AG04449 (cell line): Measurements from ENCODE around the gene REST.
A peak's percentile ranks its signal among the peaks of the same experiment; 100 is the strongest.

Source experiments
- CTCF ChIA-PET: fragments of 350-600 bp; formaldehyde crosslinking; extraction: SDS; loops from one replicate; lab custom pipeline; 2021; ENCODE audit warnings: antibody characterized with exemption; lab: Yijun Ruan, JAX
- POLR2A ChIA-PET: fragments of 400-600, 350-600 bp; formaldehyde crosslinking; extraction: SDS; loops from one replicate; lab custom pipeline; 2020; ENCODE audit warnings: antibody characterized with exemption, inconsistent platforms; lab: Yijun Ruan, JAX
- DNase-seq: peaks from one replicate; pipeline ENCODE4 v3.0.0-alpha.2; 2010; ENCODE audit warnings: low read depth, low spot score
- H3K4me3 ChIP-seq: 2 replicates; pipeline ENCODE4 v1.5.1; 2011; ENCODE audit warnings: low read depth, mild to moderate bottlenecking, control low read depth, low read length
- TF ChIP-seq, protein P1 (sequence below): IDR thresholded peaks from one replicate; pipeline ENCODE4 v1.5.1; 2011; ENCODE audit warnings: mild to moderate bottlenecking, moderate library complexity, low read length, control low read depth, inconsistent platforms; ENCODE audit not compliant: insufficient read depth; ENCODE audit errors: missing control alignments

Gene REST

DNA sequence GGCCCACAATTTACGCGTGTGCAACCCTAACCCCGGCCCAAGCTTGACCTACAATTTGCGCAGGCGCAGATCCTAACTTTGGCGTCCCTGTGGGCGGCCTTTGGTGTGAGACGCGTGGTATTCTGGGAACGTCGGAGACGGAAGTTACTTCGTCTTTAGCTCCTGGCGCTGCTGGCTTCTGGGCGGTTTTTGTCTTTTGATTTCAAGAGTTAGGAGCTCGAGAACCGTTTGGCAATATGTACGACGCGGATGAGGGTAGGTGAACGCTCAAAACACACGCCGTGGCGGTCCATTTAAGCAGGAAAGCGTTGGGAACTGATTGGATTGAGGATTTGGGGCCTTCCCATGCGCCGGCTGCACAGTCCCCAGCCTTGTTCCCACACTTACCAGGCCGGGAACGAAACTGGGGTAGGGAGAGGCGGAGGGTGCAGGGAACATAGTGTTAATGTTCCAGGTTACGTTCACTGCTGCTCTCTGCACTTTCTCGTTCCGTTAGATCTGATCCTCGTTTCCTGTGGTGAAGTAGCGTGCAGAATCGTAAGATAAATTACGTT lies 71.1 kb downstream of the REST start, which contains the start of gene POLR2B:
Gene POLR2B (plus strand): TSS at position 147 of the 554 bp plus-strand sequence. CDS start 90 bp downstream, at position 237.
- POLR2A ChIA-PET: interaction anchor here (0.5 to 1.2 kb wide), 7 partner anchors 10 to 123 kb away, joined by 3 to 5 read pairs (median 3); no protein-coding TSS in a partner anchor
- TF ChIP-seq, protein P1, sequence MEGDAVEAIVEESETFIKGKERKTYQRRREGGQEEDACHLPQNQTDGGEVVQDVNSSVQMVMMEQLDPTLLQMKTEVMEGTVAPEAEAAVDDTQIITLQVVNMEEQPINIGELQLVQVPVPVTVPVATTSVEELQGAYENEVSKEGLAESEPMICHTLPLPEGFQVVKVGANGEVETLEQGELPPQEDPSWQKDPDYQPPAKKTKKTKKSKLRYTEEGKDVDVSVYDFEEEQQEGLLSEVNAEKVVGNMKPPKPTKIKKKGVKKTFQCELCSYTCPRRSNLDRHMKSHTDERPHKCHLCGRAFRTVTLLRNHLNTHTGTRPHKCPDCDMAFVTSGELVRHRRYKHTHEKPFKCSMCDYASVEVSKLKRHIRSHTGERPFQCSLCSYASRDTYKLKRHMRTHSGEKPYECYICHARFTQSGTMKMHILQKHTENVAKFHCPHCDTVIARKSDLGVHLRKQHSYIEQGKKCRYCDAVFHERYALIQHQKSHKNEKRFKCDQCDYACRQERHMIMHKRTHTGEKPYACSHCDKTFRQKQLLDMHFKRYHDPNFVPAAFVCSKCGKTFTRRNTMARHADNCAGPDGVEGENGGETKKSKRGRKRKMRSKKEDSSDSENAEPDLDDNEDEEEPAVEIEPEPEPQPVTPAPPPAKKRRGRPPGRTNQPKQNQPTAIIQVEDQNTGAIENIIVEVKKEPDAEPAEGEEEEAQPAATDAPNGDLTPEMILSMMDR: no peak
- DNase-seq: peak; percentile 41
- peak within 1 kb of the TSS; percentile 99 for H3K4me3 ChIP-seq
- CTCF ChIA-PET: interaction anchor here (1.4 to 1.7 kb wide), 3 partner anchors 9 to 185 kb away, joined by 3 to 9 read pairs (median 8); no protein-coding TSS in a partner anchor

DNA sequence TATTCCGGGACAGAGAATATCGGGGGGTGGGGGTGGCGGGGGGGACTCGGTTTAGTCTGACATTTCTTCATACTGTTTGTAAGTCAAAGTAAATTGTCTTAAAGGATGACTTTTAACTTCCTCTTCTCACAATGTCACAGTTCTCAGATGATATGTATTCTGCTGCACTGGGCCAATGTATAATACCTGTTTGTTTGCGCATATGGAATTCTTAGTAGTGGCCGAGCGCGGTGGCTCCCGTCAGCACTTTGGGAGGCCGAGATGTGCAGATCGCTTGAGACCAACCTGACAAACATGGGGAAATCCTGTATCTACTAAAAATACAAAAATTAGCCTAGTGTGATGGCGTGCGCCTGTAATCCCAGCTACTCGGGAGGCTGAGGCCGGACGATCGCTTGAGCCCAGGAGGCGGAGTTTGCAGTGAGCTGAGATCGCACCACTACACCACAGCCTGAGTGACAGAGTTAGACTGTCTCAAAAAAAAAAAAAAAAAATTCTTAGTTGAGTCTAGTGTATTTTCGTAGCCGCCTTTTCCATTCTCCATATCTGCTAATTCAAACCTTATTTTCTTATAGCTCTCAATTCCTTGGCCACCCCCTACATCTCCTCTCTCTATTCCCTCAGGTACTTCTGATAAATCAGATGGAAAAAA lies 71.8 kb downstream of the REST start:
- ChIA-PET POLR2A (interaction anchor here (0.6 to 0.9 kb wide), 2 partner anchors 12 to 122 kb away, joined by 3 read pairs; no protein-coding TSS in a partner anchor), CTCF (interaction anchor here (0.6 to 1.6 kb wide), 3 partner anchors 9 to 184 kb away, joined by 3 to 8 read pairs (median 5); no protein-coding TSS in a partner anchor)
- TF ChIP-seq, protein P1: no peak
- H3K4me3 ChIP-seq: peak overlapping the region; percentile 99
- DNase-seq: no peak

DNA sequence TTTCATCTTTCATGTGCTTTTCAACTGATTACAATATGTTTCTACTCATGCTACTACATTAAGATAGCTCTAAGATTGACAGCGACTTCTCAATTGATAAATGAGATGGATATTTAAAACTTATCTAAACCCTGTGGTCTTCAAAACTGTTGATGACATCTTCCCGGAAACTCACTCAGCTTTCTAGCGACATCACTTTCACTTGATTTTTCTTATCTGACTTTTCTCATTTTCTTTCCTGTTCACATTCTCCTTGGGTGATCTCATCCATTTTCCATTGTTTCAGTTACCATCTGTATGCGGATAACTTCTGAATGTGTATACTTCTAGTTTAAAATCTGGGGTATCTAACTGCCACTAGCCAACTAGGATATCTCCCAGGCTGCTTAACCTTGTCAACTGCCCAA lies 74.1 kb downstream of the REST start:
- POLR2A ChIA-PET: no interaction called here
- CTCF ChIA-PET: interaction anchor here (1.4 to 1.5 kb wide), 2 partner anchors 9 to 181 kb away, joined by 3 to 5 read pairs; no protein-coding TSS in a partner anchor
- no peak for DNase-seq
- TF ChIP-seq, protein P1: no peak
- H3K4me3 ChIP-seq: no peak overlapping the region

DNA sequence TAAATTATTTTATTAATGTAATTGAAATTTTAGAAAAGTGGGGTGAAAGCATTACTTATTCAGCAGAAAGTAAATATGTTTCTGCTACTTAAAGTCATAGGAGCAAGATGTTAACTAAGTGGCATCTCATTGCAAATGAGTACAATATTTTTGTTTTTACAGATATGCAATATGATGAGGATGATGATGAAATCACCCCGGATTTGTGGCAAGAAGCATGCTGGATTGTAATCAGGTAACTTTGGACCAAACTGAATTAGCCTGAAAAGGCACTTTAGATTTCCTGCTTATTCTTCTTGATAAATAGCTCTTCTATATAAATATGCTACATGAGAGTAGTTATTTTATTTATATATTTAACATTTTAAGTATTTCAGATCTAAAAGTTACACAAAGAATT lies 78.5 kb downstream of the REST start:
- ChIA-PET CTCF (no interaction called here), POLR2A (no interaction called here)
- no peak overlapping the region for H3K4me3 ChIP-seq
- DNase-seq: no peak
- TF ChIP-seq, protein P1: no peak

DNA sequence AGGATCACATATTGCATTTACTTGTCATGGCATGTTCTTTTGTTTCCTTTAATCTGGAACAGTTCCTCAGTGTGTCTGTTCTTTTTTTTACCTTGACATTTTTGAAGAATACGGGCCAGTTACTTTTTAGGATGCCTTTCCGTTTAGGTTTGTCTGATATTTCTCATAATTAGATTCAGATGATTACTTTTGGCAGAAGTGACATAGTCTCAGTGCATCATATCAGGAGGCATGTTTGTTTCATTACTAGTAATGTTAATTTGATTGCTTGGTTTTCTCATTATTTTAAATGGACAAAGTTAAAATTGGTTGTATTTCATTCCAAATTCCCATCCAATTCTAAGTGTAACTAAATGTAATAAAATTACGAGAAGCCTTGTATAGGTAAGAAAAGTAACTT lies 79.3 kb downstream of the REST start:
- ChIA-PET CTCF (interaction anchor here (2.5 kb wide), 1 partner anchor 8 kb away, joined by 8 read pairs; the partner anchor contains the start of gene POLR2B), POLR2A (no interaction called here)
- TF ChIP-seq, protein P1: no peak
- H3K4me3 ChIP-seq: no peak overlapping the region
- DNase-seq: no peak
